Suppressor macrophage treated with lipopolysaccharide for 4 hours (primary cell): ENCODE data around the gene NALCN.
"Not testable (repeated sequence)": the region's sequence is repeated elsewhere in the genome, so short reads cannot be mapped to it uniquely, and the experiment has no call there.

Source experiments
- DNase-seq: peaks from one replicate; pipeline ENCODE4 v3.0.0-alpha.2; 2020

The NALCN gene

GRCh38 chr13:101327871-101328270 lies 88.4 kb downstream of the NALCN start:
- DNase-seq, result no peak

DNA sequence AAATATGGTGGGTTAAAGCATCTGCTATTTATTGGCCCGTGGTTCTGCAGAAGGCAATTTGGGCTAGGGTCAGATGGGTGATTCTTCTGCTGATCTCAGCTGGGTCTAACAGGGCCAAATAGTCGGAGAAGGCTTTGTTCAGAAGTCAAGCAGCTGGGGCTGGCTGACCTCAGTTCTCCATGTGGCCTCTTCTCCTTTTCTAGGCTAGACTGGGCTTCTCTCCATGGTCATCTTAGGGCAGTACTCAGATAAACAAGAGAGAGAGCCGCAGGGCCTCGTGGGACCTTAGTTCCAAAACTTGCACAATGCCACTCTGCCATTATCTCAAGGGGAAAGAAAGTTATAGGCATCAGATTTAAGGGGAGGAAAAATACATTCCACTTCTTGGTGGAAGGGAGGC lies 89.6 kb downstream of the NALCN start:
- DNase-seq, result no peak

DNA sequence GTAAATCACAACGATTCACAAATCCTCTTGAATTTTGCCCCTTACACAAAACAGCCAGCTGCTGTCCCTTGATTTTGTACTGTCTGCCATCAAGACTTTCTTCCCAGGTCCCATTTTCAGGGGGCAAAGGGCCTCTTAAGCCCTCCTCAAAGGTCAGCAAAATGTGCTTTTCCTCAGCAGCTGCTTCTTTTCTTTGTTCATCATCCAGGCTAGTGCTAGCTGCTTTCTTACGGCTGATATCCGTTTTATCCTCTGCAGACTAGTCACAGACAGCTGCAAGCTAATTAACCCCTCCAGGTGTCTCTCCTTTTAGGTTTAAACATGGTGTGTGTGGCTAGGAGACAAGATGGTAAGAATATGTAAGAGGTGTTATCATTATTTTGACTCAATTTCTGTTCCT lies 90.9 kb downstream of the NALCN start:
- DNase-seq, result no peak

DNA sequence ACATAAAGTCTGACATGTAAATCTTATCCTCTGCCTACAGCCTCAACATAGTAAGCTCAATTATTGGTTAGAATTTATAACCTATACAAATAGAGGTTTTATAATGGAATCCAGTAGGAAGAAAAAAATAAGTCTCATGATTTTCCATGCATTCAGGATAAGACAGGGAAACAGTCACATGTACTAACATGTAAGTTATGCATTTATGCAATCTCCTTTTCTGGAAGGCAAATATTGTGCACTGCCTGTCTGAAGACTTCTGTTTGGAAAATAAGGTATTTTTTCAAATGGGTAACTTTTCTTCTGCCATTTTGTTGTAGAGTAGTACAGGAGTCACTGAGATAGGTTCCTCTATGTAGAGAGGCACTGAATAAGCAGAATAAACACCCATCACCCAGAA lies 92.7 kb downstream of the NALCN start:
- DNase-seq, result no peak

- no peak for DNase-seq
Measured at GRCh38 chr13:101317986-101318523, 98.3 kb downstream of the NALCN start.

DNA sequence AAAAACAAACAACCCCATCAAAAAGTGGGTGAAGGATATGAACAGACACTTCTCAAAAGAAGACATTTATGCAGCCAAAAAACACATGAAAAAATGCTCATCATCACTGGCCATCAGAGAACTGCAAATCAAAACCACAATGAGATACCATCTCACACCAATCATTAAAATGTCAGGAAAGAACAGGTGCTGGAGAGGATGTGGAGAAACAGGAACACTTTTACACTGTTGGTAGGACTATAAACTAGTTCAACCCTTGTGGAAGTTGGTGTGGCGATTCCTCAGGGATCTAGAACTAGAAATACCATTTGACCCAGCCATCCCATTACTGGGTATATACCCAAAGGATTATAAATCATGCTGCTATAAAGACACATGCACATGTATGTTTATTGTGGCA lies 102.8 kb downstream of the NALCN start:
- not testable (repeated sequence) for DNase-seq

DNA sequence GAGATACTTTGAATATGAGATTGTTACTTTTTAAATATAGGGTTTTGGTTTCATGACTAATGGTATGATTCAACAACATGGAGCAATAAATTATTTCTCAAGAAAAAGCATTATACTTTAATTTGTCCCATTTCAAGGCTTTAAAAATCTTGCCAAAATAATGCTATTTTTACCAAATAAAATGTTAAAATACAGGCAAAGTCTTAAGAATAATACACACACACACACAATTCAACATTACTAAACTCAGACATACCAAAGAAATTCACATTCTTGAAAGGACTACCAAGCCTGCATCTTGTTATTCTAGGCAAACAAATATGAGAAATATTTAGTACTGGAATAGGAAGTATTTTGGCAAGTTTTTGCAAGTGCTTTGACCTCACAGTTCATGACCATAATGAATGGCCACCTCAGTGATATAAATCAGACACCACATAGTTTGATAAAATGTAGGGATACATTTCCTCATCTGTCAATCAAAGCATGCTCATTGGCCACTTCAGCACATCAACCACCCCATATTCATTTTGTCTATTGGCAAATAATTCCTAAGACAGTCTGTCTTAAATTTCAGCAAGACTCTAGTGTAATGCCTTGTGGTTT lies 107.2 kb downstream of the NALCN start:
- DNase-seq, result no peak

- DNase-seq, result no peak
Measured at GRCh38 chr13:101308247-101309013, 107.9 kb downstream of the NALCN start.

GRCh38 chr13:101307181-101307701 lies 109.1 kb downstream of the NALCN start:
- no peak for DNase-seq

GRCh38 chr13:101306773-101307172 lies 109.5 kb downstream of the NALCN start:
- no peak for DNase-seq

DNA sequence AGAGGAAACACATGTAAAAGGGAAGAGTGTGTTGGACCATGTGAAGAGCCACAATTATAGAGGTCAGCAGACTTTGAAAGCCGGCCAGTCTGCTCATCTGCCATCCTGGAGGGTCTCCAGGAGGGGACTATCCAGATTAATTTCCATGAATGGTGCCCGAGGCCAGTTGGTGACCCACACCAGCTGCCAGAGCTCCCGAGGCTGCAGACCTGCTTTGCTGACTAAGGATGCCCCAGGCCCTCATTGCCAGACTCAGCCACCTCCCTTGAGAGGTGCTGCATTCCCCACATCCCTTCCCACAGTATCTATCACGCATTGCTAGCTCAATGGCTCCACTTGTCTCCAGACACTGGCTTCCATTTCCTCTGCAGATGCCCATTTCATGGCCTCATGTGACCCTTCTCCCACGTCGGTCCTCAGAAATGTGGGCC lies 110.3 kb downstream of the NALCN start:
- DNase-seq, result no peak

DNA sequence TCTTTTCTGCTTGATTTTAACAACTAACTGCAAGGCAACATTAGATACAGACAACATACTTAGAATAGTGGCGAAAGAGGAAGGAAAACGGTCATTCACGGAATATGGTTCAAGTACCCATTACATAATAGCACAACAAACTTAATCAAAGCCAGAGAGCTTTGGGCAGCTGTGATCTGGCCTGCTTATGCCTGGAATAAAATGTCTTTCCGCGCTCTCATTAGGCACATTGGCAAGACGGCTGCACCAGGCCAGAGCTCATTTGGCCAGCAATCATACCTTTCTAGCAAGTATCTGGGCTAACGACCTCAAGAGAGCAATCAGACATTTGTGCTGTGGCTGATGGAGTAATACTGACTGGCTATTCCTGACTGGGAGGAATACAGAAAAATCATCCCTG lies 112.8 kb downstream of the NALCN start:
- no peak for DNase-seq

DNA sequence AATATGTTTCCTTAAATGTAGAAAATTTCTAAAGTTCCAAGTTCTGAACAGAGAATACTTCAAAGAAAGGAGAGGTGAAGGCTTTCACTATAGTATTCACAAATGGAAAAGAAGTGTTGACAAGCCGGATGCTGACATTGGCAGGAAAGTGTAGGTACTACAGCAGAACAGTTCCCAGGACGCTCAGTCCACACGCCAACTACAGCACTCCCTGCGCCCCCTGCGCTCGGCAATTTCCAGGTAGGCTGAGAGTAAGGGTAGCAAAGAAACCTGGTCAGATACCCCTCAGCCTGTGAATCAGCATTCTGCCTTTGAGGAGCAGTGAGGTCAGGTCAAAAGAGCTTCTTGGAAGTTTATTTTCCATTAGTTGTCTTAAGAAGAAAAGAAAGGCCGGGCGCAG lies 115.3 kb downstream of the NALCN start:
- no peak for DNase-seq

GRCh38 chr13:101300531-101300930 lies 115.8 kb downstream of the NALCN start:
- no peak for DNase-seq

GRCh38 chr13:101298517-101298916 lies 117.8 kb downstream of the NALCN start:
- no peak for DNase-seq

- DNase-seq, result no peak
Measured at GRCh38 chr13:101297794-101298193, 118.5 kb downstream of the NALCN start.

DNA sequence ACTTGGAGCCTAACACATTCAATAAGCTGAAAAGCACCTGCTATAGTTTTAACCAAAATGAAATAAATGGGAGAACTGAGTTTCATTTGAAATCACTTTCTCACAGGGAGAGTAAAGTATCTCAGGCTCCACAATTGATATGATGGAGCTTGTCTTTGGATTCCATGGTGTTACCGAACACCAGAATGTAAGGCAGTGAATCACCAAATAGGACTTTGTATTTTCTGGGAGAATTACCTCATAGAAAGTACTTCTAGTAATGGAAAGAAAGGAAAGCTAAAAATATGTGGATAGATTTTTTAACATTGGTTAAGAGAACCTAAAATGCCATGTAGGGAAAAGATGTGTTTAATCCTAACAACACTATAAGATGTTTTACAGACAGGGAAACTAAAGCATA lies 123.6 kb downstream of the NALCN start:
- DNase-seq, result no peak

- no peak for DNase-seq
Measured at GRCh38 chr13:101291646-101292515, 124.4 kb downstream of the NALCN start.

DNA sequence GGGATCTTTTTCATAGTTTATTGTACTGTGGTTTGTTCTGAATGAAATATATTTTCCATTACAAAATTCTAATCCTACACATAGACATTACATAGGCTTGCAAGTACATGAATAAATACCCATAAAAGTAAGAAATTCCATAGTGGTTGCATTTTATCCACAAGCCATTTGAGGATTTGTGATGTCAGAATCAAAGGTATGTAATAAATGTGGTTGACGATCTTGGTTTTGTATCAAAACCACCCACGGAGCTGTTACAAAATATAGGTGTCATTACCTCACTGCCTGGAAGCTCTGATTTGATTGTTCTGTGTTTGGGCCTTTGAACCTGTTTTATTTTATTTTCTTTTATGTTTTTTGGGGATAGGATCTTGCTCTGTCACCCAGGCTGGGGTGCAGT lies 125.1 kb downstream of the NALCN start:
- no peak for DNase-seq

- no peak for DNase-seq
Measured at GRCh38 chr13:101289764-101290163, 126.5 kb downstream of the NALCN start.

DNA sequence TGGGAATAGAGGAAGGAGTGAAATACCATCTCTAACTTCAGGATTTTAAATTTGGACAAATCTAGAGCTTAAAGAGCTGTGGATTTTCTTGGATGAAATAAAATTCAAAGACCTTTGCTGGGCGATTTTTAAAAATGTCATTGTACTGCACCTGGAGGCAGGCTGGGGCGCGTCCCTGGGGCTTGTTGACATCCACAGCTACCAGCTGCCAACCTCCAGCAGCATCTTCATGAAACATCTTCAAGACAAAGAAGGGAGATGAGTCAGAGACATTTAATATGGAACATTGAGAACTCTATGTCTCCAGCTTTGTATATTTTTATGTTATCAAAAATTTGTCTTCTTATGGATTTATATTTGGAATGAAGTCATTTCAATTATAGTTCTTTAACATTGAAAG lies 132.5 kb downstream of the NALCN start:
- no peak for DNase-seq

DNA sequence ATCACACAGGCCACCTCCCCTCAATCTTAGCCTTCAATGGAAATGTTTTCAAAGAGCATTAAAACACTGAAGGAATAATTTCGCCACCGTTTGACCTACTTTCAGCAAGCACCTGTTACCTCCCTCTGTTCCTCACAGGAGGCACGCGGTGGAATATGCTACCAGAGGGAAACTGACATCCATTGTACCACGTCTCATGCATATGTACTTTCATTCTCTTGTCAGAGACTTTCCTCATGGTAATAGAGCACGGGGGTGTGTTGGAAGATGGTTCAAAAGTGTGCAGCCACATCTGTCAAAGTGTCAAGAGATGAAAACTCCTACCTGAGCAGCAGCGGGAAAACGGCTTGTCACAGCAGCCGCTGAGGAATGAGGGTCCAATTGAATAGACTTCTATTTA lies 143.4 kb downstream of the NALCN start:
- DNase-seq, result no peak

GRCh38 chr13:101271681-101272245 lies 144.5 kb downstream of the NALCN start:
- DNase-seq, result no peak
